Spleen (tissue), 7 donors: ENCODE data around the gene SLC13A3.

Experiments used
- POLR2A ChIP-seq, 3 donors: fragments of 450-650 bp; IDR thresholded peaks; one replicate each; pipeline ENCODE4 v1.5.1; 2017; ENCODE audit warnings: antibody characterized with exemption in 3 of 3, mild to moderate bottlenecking in 1 of 3
- TF ChIP-seq, protein P1 (sequence below), 11 experiments: fragments of 200-600 bp in 7 of 11; fragments of 450-650 bp in 4 of 11; sonication (generic) in 4 of 11; IDR thresholded peaks in 8 of 11; conservative IDR thresholded peaks in 3 of 11; 1 replicate in 7 of 11; 2 replicates in 4 of 11; pipeline versions ENCODE4 v1.4.0 to v1.8.0; 2016 to 2021; ENCODE audit warnings: antibody characterized with exemption in 11 of 11, inconsistent platforms in 4 of 11, mild to moderate bottlenecking in 1 of 11
- donor health status: DM: no; HTN: no; CAD: no; lungs with moderate emphysema.
- donor health status: DM: no; HTN: no; CAD: no.
- donor health status: DM: no; HTN: no; CAD: no.

DNA sequence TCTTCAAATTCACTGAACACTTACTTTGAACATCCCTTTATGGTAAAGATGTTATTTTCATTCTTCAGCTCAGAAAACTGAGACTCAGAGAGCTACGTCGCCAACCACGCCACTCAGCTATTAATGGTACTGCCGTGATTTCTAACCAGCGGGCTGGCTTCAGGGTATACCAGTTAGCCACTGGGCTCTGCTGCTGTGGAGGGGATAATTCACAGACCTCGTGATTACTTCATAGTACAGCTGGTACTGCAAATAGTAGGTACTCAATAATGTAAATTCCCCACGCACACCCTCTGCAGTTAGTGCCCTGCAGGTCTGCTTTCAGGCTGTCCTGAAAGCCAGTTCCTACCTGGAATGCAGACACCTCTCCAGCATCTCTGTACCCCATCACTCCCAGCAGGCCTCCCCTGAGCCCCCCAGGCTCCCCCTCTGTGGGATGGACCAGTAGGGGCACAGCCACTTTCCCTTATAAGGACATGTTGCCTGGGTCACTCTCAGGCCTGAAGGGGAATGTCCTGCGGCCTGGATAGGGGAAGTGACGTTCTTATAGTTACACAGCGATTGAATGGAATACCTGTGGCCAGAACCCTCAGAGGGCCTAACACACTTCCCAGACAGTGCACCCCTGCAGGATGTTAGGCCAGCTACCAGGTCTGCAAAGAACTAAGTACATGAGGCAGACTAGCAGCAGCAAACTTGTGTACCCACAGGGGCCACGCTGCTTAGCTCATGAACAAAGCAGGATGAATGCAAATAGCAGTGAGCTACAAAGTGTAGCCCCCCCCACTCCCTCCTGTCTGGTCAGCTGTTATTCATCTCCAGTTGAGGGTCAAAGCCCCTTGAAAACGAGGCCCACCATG is 99.5 kb downstream of the SLC13A3 start:
- TF ChIP-seq, protein P1, sequence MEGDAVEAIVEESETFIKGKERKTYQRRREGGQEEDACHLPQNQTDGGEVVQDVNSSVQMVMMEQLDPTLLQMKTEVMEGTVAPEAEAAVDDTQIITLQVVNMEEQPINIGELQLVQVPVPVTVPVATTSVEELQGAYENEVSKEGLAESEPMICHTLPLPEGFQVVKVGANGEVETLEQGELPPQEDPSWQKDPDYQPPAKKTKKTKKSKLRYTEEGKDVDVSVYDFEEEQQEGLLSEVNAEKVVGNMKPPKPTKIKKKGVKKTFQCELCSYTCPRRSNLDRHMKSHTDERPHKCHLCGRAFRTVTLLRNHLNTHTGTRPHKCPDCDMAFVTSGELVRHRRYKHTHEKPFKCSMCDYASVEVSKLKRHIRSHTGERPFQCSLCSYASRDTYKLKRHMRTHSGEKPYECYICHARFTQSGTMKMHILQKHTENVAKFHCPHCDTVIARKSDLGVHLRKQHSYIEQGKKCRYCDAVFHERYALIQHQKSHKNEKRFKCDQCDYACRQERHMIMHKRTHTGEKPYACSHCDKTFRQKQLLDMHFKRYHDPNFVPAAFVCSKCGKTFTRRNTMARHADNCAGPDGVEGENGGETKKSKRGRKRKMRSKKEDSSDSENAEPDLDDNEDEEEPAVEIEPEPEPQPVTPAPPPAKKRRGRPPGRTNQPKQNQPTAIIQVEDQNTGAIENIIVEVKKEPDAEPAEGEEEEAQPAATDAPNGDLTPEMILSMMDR (IDR thresholded peaks at IDR 0.05 in 8 of 11, conservative IDR thresholded peaks at IDR 0.05 in 3 of 11), result no peak
- TF ChIP-seq POLR2A (IDR thresholded peaks at IDR 0.05), result no peak
